ENCODE measurements around the gene SUSD4.

- TF ChIP-seq CTCF (IDR thresholded peaks at IDR 0.05) (no peak), POLR2A (IDR thresholded peaks at IDR 0.05) (no peak)
Measured at GRCh38 chr1:223347583-223347982, 16.4 kb downstream of the SUSD4 start.

All from uterus (tissue), 2 donors.